AG08395 (cell line): ENCODE results near the gene C14orf132.

ENCODE experiments used
- DNase-seq: peaks from one replicate; pipeline ENCODE4 v3.0.0; 2012; ENCODE audit warnings: mixed read lengths, low spot score

The C14orf132 gene

GRCh38 chr14:96119947-96120346, 80.8 kb downstream of the C14orf132 start:
- DNase-seq: no peak

DNA sequence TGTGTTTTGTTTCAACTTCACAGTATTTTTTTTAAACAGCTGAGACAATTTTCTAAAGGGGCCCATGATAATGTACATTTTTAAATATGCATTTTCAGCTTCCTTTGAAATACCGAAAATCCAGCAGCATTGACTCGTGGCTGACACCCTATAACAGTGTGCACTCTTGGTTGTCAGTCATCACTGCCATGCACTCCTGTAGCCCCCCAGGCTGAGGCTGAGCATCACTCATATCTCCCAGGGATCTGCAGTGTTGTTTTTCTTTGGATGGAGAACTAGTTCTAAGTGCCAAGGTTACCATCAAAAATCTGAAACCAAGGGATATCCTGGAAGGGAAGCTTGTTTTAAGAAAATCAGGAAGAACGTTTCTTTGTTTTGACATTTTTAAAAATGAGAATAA, 81.2 kb downstream of the C14orf132 start:
- DNase-seq: no peak

DNA sequence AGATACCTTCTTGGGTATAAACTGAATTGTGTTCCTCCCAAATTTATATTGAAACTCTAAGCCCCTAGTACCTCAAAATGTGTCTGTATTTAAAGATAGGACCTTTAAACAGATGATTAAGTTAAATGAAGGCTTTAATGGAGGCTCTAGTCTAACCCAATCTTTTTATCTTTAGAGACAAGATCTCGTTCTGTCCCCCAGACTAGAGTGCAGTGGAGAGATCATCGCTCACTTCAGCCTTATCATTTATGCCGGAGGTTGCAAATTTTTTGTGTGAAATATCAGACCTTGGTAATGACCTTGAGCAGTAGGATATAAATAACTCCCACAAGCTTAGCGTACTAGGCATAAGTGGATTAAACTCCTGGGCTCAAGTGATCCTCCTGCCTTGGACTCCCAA, 81.8 kb downstream of the C14orf132 start:
- DNase-seq: no peak

GRCh38 chr14:96121660-96122395, 82.7 kb downstream of the C14orf132 start:
- no peak for DNase-seq

DNA sequence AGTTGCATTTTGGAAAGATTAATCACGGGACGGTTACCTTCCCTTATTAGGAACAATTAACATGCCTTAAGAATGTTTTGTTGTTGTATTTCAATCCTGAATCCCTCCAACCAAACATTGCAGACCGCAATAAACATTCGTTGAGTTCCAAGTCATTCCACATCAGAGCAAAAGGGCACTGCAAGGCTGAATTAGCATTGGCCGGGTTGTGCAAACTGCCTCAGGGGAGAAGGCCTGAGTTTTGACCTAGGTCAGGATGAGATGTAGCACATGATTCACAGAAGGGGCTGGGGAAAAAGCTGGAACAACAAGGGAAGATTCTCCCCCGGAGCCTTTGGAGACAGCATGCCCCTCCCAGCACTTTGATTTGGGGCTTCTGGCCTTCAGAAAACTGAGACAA, 83.3 kb downstream of the C14orf132 start:
- no peak for DNase-seq

- no peak for DNase-seq
Measured at GRCh38 chr14:96125536-96125935, 86.4 kb downstream of the C14orf132 start.

- peak; percentile 59 for DNase-seq
Measured at GRCh38 chr14:96126339-96126782, 87.2 kb downstream of the C14orf132 start.

- DNase-seq: no peak
Measured at GRCh38 chr14:96126783-96127271, 87.7 kb downstream of the C14orf132 start.

GRCh38 chr14:96129128-96129736, 90.1 kb downstream of the C14orf132 start:
- DNase-seq: no peak

- no peak for DNase-seq
Measured at GRCh38 chr14:96130391-96130790, 91.2 kb downstream of the C14orf132 start.

GRCh38 chr14:96130854-96131253, 91.7 kb downstream of the C14orf132 start:
- DNase-seq: peak; percentile 26

- DNase-seq: no peak
Measured at GRCh38 chr14:96131836-96132235, 92.7 kb downstream of the C14orf132 start.

DNA sequence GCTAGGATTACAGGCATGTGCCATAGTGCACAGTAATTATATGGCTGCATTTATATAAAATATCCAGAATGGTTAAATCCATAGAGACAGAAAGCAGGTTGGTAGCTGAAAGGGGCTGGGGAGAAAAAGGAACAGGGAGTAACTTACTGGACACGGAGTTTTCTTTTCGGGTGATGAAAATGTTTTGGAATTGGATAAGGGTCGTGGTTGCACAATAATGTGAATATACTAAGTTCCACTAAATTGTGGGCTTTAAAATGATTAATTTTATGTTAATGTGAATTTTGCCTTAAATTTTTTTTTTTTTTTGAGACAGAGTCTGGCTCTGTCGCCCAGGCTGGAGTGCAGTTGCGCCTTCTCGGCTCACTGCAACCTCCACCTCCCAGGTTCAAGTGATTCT, 95.3 kb downstream of the C14orf132 start:
- no peak for DNase-seq

DNA sequence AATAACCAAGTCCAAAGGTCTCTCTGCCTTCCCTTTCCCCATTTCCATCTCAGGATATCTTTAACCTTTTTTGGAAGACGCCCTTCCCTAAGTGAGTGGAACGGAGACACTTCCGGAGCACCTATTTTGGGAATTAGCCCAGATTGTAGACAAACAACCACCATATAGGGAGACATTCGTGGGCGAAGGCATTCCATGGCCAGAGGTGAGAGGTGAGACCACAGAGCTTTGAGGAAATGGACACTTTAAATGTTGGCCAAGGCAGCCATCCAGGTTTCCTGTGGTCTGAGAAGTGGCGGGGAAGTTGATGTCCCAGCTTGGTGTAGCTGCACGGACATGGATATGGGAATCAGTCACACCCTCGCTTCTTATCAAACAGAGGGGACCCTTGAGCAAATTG, 96.1 kb downstream of the C14orf132 start:
- DNase-seq: no peak

DNA sequence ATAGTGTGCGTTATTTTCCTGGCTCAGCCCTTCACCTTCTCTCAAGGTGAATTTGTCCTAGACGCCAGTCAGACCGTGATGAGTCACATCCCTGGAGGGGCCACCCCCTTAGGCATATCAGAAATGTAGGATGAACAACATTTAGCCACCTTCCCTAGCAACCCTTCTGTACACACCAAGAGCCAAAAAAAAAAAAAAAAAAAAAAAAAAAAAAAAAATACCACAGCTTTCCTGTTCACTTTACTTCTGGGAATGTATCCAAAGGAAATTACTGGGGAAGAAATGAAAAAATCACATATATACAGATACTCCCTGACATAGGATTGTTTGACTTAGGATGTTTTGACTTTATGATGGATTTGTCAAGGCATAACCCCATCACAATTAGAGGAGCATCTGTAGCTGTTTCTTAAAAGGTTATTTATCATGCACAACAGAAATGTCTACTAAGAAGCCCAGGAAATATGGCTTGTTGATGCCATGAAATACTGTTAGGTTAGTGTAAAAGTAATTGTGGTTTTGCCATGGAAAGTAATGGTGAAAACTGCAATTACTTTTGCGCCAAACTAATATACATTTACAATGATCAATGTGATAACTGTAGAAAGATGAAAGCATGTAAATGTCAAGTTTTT, 97.3 kb downstream of the C14orf132 start:
- peak; percentile 47 for DNase-seq

DNA sequence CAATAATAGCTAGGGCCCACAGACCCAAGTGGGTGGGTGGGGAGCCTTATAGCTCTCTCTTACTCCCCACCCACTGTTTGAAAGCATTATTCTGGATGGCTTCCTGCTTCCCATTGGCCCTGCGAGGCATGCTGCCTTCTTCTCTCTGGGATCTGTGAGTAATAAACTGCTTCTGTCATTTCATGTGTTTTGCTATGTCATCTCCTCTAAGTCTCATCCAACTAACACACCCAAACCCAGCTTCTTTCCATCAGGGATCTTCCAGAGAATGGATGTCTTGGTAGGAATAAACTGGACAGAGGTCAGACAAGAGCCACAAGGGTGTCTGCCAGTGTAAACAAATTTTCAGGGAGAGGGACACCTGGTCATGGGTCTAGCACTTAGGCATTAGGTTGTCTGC, 99.1 kb downstream of the C14orf132 start:
- DNase-seq: no peak

GRCh38 chr14:96139169-96139568, 100.0 kb downstream of the C14orf132 start:
- DNase-seq: no peak

GRCh38 chr14:96139879-96140278, 100.7 kb downstream of the C14orf132 start:
- peak; percentile 73 for DNase-seq

- DNase-seq: no peak
Measured at GRCh38 chr14:96140952-96141351, 101.8 kb downstream of the C14orf132 start.
